ENCODE results near the gene PLTP.
"Not testable (repeated sequence)": the region's sequence is repeated elsewhere in the genome, so short reads cannot be mapped to it uniquely, and the experiment has no call there.

The PLTP gene

DNA sequence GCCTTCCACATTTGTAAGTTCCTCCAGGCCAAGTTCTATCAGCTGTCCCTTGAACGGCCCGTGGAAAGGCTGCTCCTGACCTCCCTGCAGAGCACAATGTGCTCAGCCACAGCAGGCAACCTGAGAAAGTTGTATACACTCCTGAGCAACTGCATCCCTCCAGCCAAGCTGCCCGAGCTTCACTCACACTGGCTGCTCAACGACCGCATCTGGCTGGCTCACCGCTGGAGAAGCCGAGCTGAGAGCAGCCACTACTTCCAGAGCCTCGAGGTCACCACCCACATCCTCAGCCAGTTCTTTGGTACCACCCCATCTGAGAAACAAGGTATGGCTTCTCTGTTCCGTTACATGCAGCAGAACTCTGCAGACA lies 28.9 kb downstream of the PLTP start:
- no peaks in the 10 kb centered on the region for H3K27me3 ChIP-seq (ENCODE audit: control insufficient read depth, insufficient read depth, low read length)
- peaks cover 8% of the 10 kb centered on the region for H3K36me3 ChIP-seq (ENCODE audit: control insufficient read depth, insufficient read depth, low read length)
- no peak overlapping the region for H3K9ac ChIP-seq (ENCODE audit: low read length)

DNA sequence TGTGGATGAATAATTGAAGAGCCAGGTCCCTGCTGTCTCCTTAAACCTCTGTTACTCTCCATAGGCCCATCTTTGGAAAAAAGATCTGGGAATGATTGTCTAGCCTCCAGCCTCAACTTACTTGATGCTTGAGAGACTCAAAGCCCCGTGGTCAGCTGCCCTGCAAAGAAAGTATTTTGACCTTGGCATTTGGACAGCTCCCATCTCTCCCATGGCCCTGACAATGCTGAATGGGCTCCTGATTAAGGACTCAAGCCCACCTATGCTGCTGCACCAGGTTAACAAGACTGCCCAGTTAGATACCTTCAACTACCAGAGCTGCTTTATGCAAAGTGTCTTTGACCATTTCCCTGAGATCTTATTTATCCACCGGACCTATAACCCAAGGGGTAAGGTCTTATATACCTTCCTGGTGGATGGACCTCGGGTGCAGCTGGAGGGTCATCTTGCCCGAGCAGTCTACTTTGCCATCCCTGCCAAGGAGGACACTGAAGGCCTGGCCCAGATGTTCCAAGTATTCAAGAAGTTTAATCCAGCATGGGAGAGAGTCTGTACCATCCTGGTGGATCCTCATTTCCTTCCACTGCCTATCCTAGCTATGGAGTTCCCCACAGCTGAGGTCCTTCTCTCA lies 29.4 kb downstream of the PLTP start:
- H3K9ac ChIP-seq (ENCODE audit: low read length) = no peak overlapping the region
- peaks cover 14% of the 10 kb centered on the region for H3K36me3 ChIP-seq (ENCODE audit: control insufficient read depth, insufficient read depth, low read length)
- H3K27me3 ChIP-seq (ENCODE audit: control insufficient read depth, insufficient read depth, low read length) = no peaks in the 10 kb centered on the region
- no peak overlapping the region for H3K27ac ChIP-seq (ENCODE audit: low read depth, low read length)
- H3K4me3 ChIP-seq (ENCODE audit: low read length) = no peak overlapping the region
- peaks cover 6% of the 10 kb centered on the region for H3K4me1 ChIP-seq (ENCODE audit: control insufficient read depth, insufficient read depth, low read length)

More for the DNA sequence above, 28.9 kb downstream of the PLTP start:
- Histone ChIP-seq H3K4me1 (ENCODE audit: control insufficient read depth, insufficient read depth, low read length) (peaks cover 6% of the 10 kb centered on the region), H3K27ac (ENCODE audit: low read depth, low read length) (no peak overlapping the region), H3K4me3 (ENCODE audit: low read length) (no peak overlapping the region)

DNA sequence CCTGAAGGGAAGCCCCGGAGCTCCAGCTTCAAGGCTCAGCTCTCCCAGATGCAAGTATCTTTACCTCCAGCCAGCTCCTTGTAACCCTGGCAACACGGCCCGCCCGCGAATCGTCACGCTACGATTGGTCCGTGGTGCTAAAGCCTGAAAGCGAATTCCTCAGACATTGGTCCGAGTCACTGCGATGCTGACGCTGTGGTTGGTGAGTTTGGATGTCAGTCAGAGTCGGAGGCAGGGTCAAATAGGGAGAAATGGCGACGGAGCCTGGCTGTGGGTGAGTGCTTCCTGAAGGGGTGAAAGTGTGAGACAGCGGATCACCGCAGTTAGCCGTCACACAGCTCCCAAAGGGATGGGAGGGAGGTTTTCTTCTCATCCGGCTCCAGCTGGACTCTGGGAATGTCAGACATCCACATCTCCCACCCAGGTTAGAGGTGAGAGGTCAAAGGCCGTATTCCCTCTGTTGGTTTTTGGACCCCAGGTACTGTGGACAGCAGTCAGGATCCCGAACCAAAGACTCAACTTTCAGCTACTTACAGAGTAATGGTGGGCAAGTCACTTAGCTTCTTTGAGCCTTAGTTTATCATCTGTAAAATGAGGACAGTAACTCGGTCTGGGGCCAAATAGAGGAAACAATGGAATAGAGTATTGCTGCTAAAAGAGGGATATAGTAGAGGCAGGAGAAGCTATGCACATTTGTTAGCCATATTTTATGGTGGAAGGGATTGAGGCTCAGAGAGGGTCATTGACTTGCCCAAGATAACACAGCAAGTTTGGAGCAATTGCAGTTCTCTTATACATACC lies 30.8 kb downstream of the PLTP start, which contains the start of gene ZSWIM1:
TSS of gene ZSWIM1 (plus strand) at position 240 of the 801 bp plus-strand sequence. CDS start 1,366 bp downstream, outside the sequence.
- peak within 1 kb of the TSS; percentile 97 for H3K4me3 ChIP-seq (ENCODE audit: low read length)
- H3K36me3 ChIP-seq (ENCODE audit: control insufficient read depth, insufficient read depth, low read length) = peaks cover 14% of the 10 kb centered on the region
- H3K27ac ChIP-seq (ENCODE audit: low read depth, low read length) = peak within 1 kb of the TSS; percentile 92
- H3K27me3 ChIP-seq (ENCODE audit: control insufficient read depth, insufficient read depth, low read length) = no peaks in the 10 kb centered on the region
- H3K4me1 ChIP-seq (ENCODE audit: control insufficient read depth, insufficient read depth, low read length) = peaks cover 6% of the 10 kb centered on the region
- H3K9ac ChIP-seq (ENCODE audit: low read length) = peak within 1 kb of the TSS; percentile 96

DNA sequence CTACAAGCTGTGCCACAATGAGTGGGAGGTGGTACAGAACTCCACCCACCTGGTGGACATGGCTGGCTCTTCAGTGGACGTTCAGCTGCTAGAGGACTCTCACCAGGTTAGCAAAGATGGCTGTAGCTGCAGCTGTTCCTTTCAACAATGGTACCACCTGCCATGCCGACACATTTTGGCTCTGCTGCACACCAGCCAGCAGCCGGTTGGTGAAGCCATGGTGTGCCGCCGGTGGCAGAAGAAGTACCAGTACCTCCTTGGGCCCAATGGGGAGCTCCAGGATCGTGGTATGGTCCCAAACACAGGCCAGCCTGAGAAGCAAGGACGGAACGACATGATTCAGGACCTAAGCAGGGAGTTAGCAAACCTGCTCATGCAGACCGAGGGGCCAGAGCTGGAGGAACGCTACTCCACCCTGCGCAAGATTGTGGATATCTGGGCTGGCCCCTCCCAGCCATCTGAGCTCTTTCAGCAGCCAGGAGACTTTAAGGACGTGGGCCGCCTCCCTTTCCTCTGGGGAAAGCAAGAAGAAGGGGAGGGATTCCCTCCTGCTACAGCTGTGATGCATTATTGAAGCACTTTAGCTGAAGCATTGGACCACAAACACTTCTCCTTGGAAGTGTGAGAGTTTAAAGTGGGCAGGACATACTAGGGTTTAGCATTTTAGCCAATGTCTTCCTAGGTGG lies 33.7 kb downstream of the PLTP start:
- Histone ChIP-seq H3K9ac (ENCODE audit: low read length) (no peak overlapping the region), H3K4me1 (ENCODE audit: control insufficient read depth, insufficient read depth, low read length) (peaks cover 6% of the 10 kb centered on the region), H3K27ac (ENCODE audit: low read depth, low read length) (no peak overlapping the region), H3K4me3 (ENCODE audit: low read length) (no peak overlapping the region), H3K27me3 (ENCODE audit: control insufficient read depth, insufficient read depth, low read length) (no peaks in the 10 kb centered on the region), H3K36me3 (ENCODE audit: control insufficient read depth, insufficient read depth, low read length) (peaks cover 9% of the 10 kb centered on the region)

DNA sequence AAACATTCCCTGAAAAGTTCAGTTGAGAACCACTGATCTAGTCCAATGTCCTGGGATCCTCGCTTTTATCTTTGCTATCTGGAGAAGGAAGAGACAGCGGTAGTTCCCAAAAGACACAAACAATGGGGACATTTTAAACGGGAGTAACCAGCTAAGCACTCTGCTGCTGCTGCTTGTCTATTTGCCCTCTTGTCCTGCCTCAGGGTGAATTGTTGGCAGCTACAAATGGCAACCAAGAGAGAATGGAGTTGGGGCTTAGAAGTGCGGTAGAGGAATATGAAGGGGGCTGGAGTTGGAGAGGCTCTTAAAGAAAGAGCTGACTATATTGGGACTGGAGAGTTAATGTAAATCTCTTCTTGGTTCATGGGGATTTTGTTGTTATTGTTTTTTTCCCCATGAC lies 37.4 kb downstream of the PLTP start:
- Histone ChIP-seq H3K4me3 (ENCODE audit: low read length) (no peak overlapping the region), H3K9ac (ENCODE audit: low read length) (no peak overlapping the region), H3K36me3 (ENCODE audit: control insufficient read depth, insufficient read depth, low read length) (peaks cover 9% of the 10 kb centered on the region), H3K27ac (ENCODE audit: low read depth, low read length) (no peak overlapping the region), H3K27me3 (ENCODE audit: control insufficient read depth, insufficient read depth, low read length) (no peaks in the 10 kb centered on the region), H3K4me1 (ENCODE audit: control insufficient read depth, insufficient read depth, low read length) (no peaks in the 10 kb centered on the region)

DNA sequence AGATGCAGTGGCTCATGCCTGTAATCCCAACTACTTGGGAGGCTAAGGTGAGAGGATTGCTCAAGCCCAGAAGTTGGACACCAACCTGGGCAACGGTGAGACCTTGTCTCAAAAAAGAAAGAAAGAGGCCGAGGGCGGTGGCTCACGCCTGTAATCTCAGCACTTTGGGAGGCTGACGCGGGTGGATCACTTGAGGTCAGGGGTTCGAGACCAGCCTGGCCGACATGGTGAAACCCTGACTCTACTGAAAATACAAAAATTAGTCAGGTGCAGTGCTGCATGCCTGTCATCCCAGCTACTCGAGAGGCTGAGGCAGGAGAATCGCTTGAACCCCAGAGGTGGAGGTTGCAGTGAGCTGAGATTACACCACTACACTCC lies 37.9 kb downstream of the PLTP start:
- H3K36me3 ChIP-seq (ENCODE audit: control insufficient read depth, insufficient read depth, low read length); H3K4me1 ChIP-seq (ENCODE audit: control insufficient read depth, insufficient read depth, low read length); H3K27ac ChIP-seq (ENCODE audit: low read depth, low read length); H3K4me3 ChIP-seq (ENCODE audit: low read length); H3K27me3 ChIP-seq (ENCODE audit: control insufficient read depth, insufficient read depth, low read length); H3K9ac ChIP-seq (ENCODE audit: low read length): not testable (repeated sequence)

DNA sequence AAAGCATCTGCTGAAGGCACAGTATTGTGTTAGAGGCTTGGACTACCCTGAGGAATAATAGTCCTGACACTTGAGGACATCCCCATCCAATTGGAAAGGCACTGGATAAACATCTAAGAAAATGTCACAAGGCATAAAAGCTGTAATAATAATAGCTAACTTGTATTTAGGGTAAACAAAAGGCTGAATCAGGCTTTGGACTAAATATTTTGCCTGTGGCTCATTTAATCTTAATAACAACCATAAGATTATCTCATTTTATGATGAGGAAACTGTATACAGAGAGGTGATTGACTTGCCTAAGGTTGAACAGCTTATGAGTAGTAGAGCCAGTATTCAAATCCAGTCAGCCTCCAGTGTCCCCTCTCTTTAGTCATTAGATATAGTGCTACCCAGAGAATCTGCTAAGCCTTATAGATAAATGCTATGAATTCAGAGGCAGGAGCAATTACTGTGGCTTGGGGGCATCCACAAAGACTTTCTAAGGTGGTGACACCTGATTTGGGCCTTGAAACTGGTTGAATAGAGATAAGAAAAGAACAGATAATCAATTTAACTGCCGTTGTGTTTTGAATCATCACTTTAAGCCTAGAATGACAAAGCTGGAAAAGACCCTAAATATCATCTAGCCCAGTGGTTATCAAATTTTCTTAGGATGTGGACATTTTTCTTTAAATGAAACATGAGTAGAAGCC lies 38.4 kb downstream of the PLTP start:
- H3K27ac ChIP-seq (ENCODE audit: low read depth, low read length) = no peak overlapping the region
- no peaks in the 10 kb centered on the region for H3K4me1 ChIP-seq (ENCODE audit: control insufficient read depth, insufficient read depth, low read length)
- no peak overlapping the region for H3K9ac ChIP-seq (ENCODE audit: low read length)
- H3K36me3 ChIP-seq (ENCODE audit: control insufficient read depth, insufficient read depth, low read length) = peaks cover 9% of the 10 kb centered on the region
- no peak overlapping the region for H3K4me3 ChIP-seq (ENCODE audit: low read length)
- no peaks in the 10 kb centered on the region for H3K27me3 ChIP-seq (ENCODE audit: control insufficient read depth, insufficient read depth, low read length)

DNA sequence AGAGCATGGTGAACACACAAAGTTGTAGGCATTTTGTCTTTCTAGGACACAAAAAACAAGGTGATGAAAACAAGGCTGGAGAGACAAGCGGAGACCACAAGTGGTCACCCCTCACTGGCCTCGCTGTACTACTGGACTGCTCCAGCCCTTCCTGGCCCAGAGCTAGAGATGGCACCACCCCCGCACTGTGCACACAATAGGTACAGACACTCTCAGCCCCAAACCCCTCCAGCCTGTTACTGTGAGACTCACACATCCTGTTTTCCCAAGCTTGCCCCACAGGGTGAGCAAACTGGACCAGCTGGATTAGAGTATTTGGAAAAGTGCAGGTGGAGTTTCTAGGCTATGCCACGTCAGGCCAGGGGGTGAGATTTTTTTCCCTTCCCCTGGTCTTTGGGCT lies 39.3 kb downstream of the PLTP start:
- no peaks in the 10 kb centered on the region for H3K27me3 ChIP-seq (ENCODE audit: control insufficient read depth, insufficient read depth, low read length)
- no peaks in the 10 kb centered on the region for H3K4me1 ChIP-seq (ENCODE audit: control insufficient read depth, insufficient read depth, low read length)
- no peak overlapping the region for H3K4me3 ChIP-seq (ENCODE audit: low read length)
- peaks cover 3% of the 10 kb centered on the region for H3K36me3 ChIP-seq (ENCODE audit: control insufficient read depth, insufficient read depth, low read length)
- H3K27ac ChIP-seq (ENCODE audit: low read depth, low read length) = no peak overlapping the region
- no peak overlapping the region for H3K9ac ChIP-seq (ENCODE audit: low read length)

DNA sequence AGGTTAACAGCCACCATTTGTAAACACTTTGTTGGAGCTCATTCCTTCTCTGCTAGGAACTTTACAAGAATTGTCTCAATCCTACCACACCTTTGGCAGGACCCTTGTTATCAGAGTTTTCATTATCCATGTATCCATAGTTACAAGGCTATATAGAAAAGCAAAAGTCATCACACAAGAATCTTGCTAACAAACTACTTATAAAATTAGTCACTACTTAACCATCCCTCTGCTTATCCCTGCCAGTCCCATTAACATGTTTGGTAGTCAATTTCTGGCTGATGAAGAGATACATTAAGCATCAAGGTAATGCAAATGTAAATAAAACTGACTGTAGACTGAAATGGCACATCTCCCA lies 44.2 kb downstream of the PLTP start:
- Histone ChIP-seq H3K4me1 (ENCODE audit: control insufficient read depth, insufficient read depth, low read length) (no peaks in the 10 kb centered on the region), H3K27me3 (ENCODE audit: control insufficient read depth, insufficient read depth, low read length) (no peaks in the 10 kb centered on the region), H3K4me3 (ENCODE audit: low read length) (no peak overlapping the region), H3K36me3 (ENCODE audit: control insufficient read depth, insufficient read depth, low read length) (no peaks in the 10 kb centered on the region), H3K9ac (ENCODE audit: low read length) (no peak overlapping the region), H3K27ac (ENCODE audit: low read depth, low read length) (peak overlapping the region; percentile 32)

DNA sequence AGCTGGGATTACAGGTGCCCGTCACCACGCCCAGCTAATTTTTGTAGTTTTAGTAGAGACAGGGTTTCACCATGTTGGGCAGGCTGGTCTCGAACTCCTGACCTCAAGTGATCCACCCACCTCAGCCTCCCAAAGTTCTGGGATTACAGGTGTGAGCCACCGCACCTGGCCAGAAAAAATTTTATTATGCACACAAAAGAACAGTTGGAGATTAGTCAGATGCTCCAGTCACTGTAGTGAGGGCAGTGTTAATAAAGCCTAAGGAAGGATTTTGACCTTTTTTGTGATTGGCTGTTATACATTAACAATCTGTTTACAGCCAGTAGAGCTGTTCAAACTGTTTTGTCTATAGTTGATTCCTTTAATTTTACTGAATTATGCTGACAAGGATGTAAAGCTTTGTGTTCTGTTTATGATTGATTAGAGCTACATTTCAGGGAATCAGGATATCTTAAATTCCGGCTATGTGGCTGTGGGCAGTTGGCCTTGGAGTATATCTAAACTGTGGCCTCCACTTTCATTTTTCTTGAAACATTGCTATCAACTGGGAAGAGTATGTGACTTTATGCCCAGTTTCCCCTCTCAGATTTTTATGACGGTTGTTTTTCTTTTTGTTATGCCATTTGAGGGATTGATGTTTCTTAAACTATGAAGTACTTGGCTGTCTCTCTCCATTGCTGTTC lies 44.7 kb downstream of the PLTP start:
- H3K4me3 ChIP-seq (ENCODE audit: low read length) = no peak overlapping the region
- no peaks in the 10 kb centered on the region for H3K4me1 ChIP-seq (ENCODE audit: control insufficient read depth, insufficient read depth, low read length)
- no peak overlapping the region for H3K9ac ChIP-seq (ENCODE audit: low read length)
- no peaks in the 10 kb centered on the region for H3K27me3 ChIP-seq (ENCODE audit: control insufficient read depth, insufficient read depth, low read length)
- H3K36me3 ChIP-seq (ENCODE audit: control insufficient read depth, insufficient read depth, low read length) = no peaks in the 10 kb centered on the region
- peak overlapping the region; percentile 32 for H3K27ac ChIP-seq (ENCODE audit: low read depth, low read length)

DNA sequence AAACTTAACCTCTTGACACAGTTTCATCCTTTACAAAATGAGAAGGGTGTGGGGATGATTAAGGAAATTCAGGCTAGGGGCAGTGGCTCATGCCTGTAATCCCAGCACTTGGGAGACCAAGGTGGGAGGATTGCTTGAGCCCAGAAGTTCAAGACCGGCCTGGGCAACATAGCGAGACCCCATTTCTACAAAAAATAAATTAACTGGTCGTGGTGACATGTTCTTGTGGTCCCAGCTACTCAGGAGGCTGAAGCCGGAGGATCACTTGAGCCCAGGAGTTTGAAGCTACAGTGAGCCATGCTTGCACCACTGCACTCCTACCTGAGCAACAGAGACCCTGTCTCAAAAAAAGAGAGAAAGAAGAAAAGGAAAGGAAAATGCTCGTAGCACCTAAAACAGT lies 45.5 kb downstream of the PLTP start:
- Histone ChIP-seq H3K4me1 (ENCODE audit: control insufficient read depth, insufficient read depth, low read length) (no peaks in the 10 kb centered on the region), H3K27me3 (ENCODE audit: control insufficient read depth, insufficient read depth, low read length) (no peaks in the 10 kb centered on the region), H3K9ac (ENCODE audit: low read length) (no peak overlapping the region), H3K27ac (ENCODE audit: low read depth, low read length) (no peak overlapping the region), H3K36me3 (ENCODE audit: control insufficient read depth, insufficient read depth, low read length) (no peaks in the 10 kb centered on the region), H3K4me3 (ENCODE audit: low read length) (no peak overlapping the region)

Data from rectal smooth muscle tissue (tissue), 1 donor.